Ecto neural progenitor cell (in vitro differentiated cells): Measurements from ENCODE around the gene CAMSAP1.
"Not testable (repeated sequence)": the region's sequence is repeated elsewhere in the genome, so short reads cannot be mapped to it uniquely, and the experiment has no call there.

Experiments
- DNase-seq: peaks from one replicate; pipeline ENCODE4 v3.0.0-alpha.2; 2018; ENCODE audit warnings: low spot score

CAMSAP1 gene

GRCh38 chr9:135920973-135921585 is 13.7 kb upstream of the CAMSAP1 start:
- no peak for DNase-seq

- no peak for DNase-seq
Measured at GRCh38 chr9:135920256-135920930, 13.0 kb upstream of the CAMSAP1 start.

GRCh38 chr9:135919318-135919890 is 12.1 kb upstream of the CAMSAP1 start:
- DNase-seq = no peak

GRCh38 chr9:135916227-135916626 is 8.9 kb upstream of the CAMSAP1 start:
- not testable (repeated sequence) for DNase-seq

GRCh38 chr9:135914921-135915320 is 7.6 kb upstream of the CAMSAP1 start:
- DNase-seq = no peak

- DNase-seq = not testable (repeated sequence)
Measured at GRCh38 chr9:135911233-135911632, 3.9 kb upstream of the CAMSAP1 start.

GRCh38 chr9:135910757-135911156 is 3.4 kb upstream of the CAMSAP1 start:
- no peak for DNase-seq

GRCh38 chr9:135910216-135910615 is 2.9 kb upstream of the CAMSAP1 start:
- no peak for DNase-seq

- DNase-seq = no peak
Measured at GRCh38 chr9:135909371-135909770, 2.0 kb upstream of the CAMSAP1 start.

GRCh38 chr9:135908754-135909204 is 1.4 kb upstream of the CAMSAP1 start:
- no peak for DNase-seq

GRCh38 chr9:135908093-135908753 is 877 bp upstream of the CAMSAP1 start:
- DNase-seq = no peak

GRCh38 chr9:135907006-135907430 is 328 bp downstream of the CAMSAP1 start:
- no peak for DNase-seq

GRCh38 chr9:135906291-135907005 is 898 bp downstream of the CAMSAP1 start:
- no peak for DNase-seq

GRCh38 chr9:135905380-135906258 is 1.7 kb downstream of the CAMSAP1 start:
- no peak for DNase-seq

- DNase-seq = no peak
Measured at GRCh38 chr9:135903786-135904520, 3.4 kb downstream of the CAMSAP1 start.

GRCh38 chr9:135903358-135903656 is 4.0 kb downstream of the CAMSAP1 start:
- no peak for DNase-seq

GRCh38 chr9:135902655-135903357 is 4.5 kb downstream of the CAMSAP1 start:
- DNase-seq = no peak

- no peak for DNase-seq
Measured at GRCh38 chr9:135901826-135902225, 5.5 kb downstream of the CAMSAP1 start.

GRCh38 chr9:135901031-135901758 is 6.2 kb downstream of the CAMSAP1 start:
- DNase-seq = no peak
